Activated CD8-positive, alpha-beta memory T cell treated with anti-CD3 and anti-CD28 coated beads for 4 hours (primary cell): ENCODE results near the gene MANEAL.

Source experiments
- DNase-seq, 2 donors: peaks; one replicate each; pipeline ENCODE4 v3.0.0-alpha.2; 2020; ENCODE audit warnings: low read depth in 2 of 2

Gene MANEAL

GRCh38 chr1:37782491-37782890 is 11.2 kb upstream of the MANEAL start:
- DNase-seq, result no peak

GRCh38 chr1:37792943-37793686 is 532 bp upstream of the MANEAL start:
- DNase-seq, result no peak

- DNase-seq, result no peak
Measured at GRCh38 chr1:37794372-37795339, 1.0 kb downstream of the MANEAL start.

- no peak for DNase-seq
Measured at GRCh38 chr1:37795340-37796125, 1.9 kb downstream of the MANEAL start.

- no peak for DNase-seq
Measured at GRCh38 chr1:37797750-37798345, 4.2 kb downstream of the MANEAL start.

- DNase-seq, result no peak
Measured at GRCh38 chr1:37802439-37802838, 8.8 kb downstream of the MANEAL start.

- DNase-seq, result no peak
Measured at GRCh38 chr1:37807220-37807554, 13.5 kb downstream of the MANEAL start.

- DNase-seq, result peak; percentile 87 to 91
Measured at GRCh38 chr1:37807555-37808368, 14.1 kb downstream of the MANEAL start, which contains the start of the genes C1orf122 and YRDC. TSS of gene C1orf122 (plus strand) at chr1:37807790. CDS start at chr1:37808405, 615 bp downstream. TSS of gene YRDC (minus strand) at chr1:37808208. CDS start at chr1:37808180, 28 bp downstream.

GRCh38 chr1:37808369-37809319 is 15.0 kb downstream of the MANEAL start:
- no peak for DNase-seq

GRCh38 chr1:37809942-37810341 is 16.3 kb downstream of the MANEAL start:
- no peak for DNase-seq

GRCh38 chr1:37811027-37811655 is 17.5 kb downstream of the MANEAL start:
- peak; percentile 33 to 37 for DNase-seq

GRCh38 chr1:37813529-37814145 is 20.0 kb downstream of the MANEAL start:
- DNase-seq, result no peak

GRCh38 chr1:37814252-37814651 is 20.6 kb downstream of the MANEAL start:
- DNase-seq, result no peak

GRCh38 chr1:37817481-37817880 is 23.8 kb downstream of the MANEAL start:
- DNase-seq, result no peak

- DNase-seq, result no peak
Measured at GRCh38 chr1:37821481-37821880, 27.8 kb downstream of the MANEAL start.

GRCh38 chr1:37822906-37823815 is 29.5 kb downstream of the MANEAL start:
- DNase-seq, result no peak

- DNase-seq, result no peak
Measured at GRCh38 chr1:37824001-37824400, 30.4 kb downstream of the MANEAL start.
